Measurements from ENCODE around the gene RNF141. TPM values are rescaled to one million over a fixed set of nuclear protein-coding genes. Genes with fewer than 3 reads are reported as not detected.

The RNF141 gene
- total and polyA plus RNA-seq, 2 donors (not counting 1 experiment from before 2014, with no cell fraction given), result 32.5 to 43.5 TPM

DNA sequence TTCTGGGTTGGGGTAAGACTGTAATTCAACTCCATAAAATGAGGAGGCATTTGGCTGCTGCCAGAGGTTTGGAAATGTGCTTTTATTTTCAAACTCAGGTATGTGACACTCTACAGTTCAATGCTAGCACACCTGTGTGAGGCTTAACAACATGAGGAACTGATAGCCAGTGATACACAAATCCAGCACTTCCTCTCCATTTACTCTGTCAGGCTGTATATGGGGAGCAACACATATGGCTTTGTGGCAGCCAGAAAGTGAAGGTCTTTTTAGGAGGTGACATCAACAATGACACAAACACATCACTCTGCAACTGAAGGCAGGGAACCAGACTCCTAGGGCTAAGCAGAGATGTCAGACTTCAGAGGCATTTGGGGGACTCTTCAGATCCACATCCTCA is 32.0 kb upstream of the RNF141 start:
- H3K4me3 ChIP-seq (replicated peaks in 1 of 4; ENCODE audit: control extremely low read depth in 1 of 4, insufficient read depth in 1 of 4, low read depth in 3 of 4, low read length in 4 of 4), result no peak overlapping the region
- H3K27ac ChIP-seq (ENCODE audit: insufficient read depth, low read length), result no peak overlapping the region
- no peak for DNase-seq (ENCODE audit: low read depth in 2 of 2)
- H3K79me2 ChIP-seq (ENCODE audit: control insufficient read depth, insufficient read depth, low read length), result no peaks in the 10 kb centered on the region
- no peaks in the 10 kb centered on the region for H3K36me3 ChIP-seq (ENCODE audit: control insufficient read depth, insufficient read depth, low read length)
- no peaks in the 10 kb centered on the region for H3K27me3 ChIP-seq (ENCODE audit: control insufficient read depth, insufficient read depth, low read length)
- TF ChIP-seq EZH2 (IDR thresholded peaks at IDR 0.05; ENCODE audit: low read length, missing control alignments), result no peak
- TF ChIP-seq, protein P1, sequence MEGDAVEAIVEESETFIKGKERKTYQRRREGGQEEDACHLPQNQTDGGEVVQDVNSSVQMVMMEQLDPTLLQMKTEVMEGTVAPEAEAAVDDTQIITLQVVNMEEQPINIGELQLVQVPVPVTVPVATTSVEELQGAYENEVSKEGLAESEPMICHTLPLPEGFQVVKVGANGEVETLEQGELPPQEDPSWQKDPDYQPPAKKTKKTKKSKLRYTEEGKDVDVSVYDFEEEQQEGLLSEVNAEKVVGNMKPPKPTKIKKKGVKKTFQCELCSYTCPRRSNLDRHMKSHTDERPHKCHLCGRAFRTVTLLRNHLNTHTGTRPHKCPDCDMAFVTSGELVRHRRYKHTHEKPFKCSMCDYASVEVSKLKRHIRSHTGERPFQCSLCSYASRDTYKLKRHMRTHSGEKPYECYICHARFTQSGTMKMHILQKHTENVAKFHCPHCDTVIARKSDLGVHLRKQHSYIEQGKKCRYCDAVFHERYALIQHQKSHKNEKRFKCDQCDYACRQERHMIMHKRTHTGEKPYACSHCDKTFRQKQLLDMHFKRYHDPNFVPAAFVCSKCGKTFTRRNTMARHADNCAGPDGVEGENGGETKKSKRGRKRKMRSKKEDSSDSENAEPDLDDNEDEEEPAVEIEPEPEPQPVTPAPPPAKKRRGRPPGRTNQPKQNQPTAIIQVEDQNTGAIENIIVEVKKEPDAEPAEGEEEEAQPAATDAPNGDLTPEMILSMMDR (conservative IDR thresholded peaks at IDR 0.05 in 1 of 2, IDR thresholded peaks at IDR 0.05 in 1 of 2; ENCODE audit: low read depth in 1 of 2, low read length in 2 of 2), result no peak
- H2AFZ ChIP-seq (ENCODE audit: low read length), result no peak overlapping the region
- no peaks in the 10 kb centered on the region for H4K20me1 ChIP-seq (ENCODE audit: control insufficient read depth, extremely low read depth, insufficient read depth, low read length)
- no peak overlapping the region for H3K9ac ChIP-seq (ENCODE audit: insufficient read depth, low read length)
- H3K4me1 ChIP-seq (ENCODE audit: control insufficient read depth, extremely low read depth, insufficient read depth, low read length), result no peaks in the 10 kb centered on the region
- no peak overlapping the region for H3K4me2 ChIP-seq (ENCODE audit: extremely low read depth, insufficient read depth, low read length)
- H3K9me3 ChIP-seq (ENCODE audit: control insufficient read depth, insufficient read depth, low read depth, low read length), result no peaks in the 10 kb centered on the region

GRCh38 chr11:10572533-10572932 is 31.5 kb upstream of the RNF141 start:
- Histone ChIP-seq H3K36me3 (ENCODE audit: control insufficient read depth, insufficient read depth, low read length) (no peaks in the 10 kb centered on the region), H3K27me3 (ENCODE audit: control insufficient read depth, insufficient read depth, low read length) (no peaks in the 10 kb centered on the region), H3K4me1 (ENCODE audit: control insufficient read depth, extremely low read depth, insufficient read depth, low read length) (no peaks in the 10 kb centered on the region), H3K79me2 (ENCODE audit: control insufficient read depth, insufficient read depth, low read length) (no peaks in the 10 kb centered on the region), H3K9ac (ENCODE audit: insufficient read depth, low read length) (no peak overlapping the region), H4K20me1 (ENCODE audit: control insufficient read depth, extremely low read depth, insufficient read depth, low read length) (no peaks in the 10 kb centered on the region), H3K27ac (ENCODE audit: insufficient read depth, low read length) (no peak overlapping the region), H3K4me3 (replicated peaks in 1 of 4; ENCODE audit: control extremely low read depth in 1 of 4, insufficient read depth in 1 of 4, low read depth in 3 of 4, low read length in 4 of 4) (no peak overlapping the region), H2AFZ (ENCODE audit: low read length) (no peak overlapping the region), H3K9me3 (ENCODE audit: control insufficient read depth, insufficient read depth, low read depth, low read length) (no peaks in the 10 kb centered on the region), H3K4me2 (ENCODE audit: extremely low read depth, insufficient read depth, low read length) (no peak overlapping the region)
- TF ChIP-seq, protein P1 (conservative IDR thresholded peaks at IDR 0.05 in 1 of 2, IDR thresholded peaks at IDR 0.05 in 1 of 2; ENCODE audit: low read depth in 1 of 2, low read length in 2 of 2), result no peak
- TF ChIP-seq EZH2 (IDR thresholded peaks at IDR 0.05; ENCODE audit: low read length, missing control alignments), result no peak
- DNase-seq (ENCODE audit: low read depth in 2 of 2), result no peak

- Histone ChIP-seq H3K9ac (ENCODE audit: insufficient read depth, low read length) (no peak within 1 kb of the TSS), H3K4me1 (ENCODE audit: control insufficient read depth, extremely low read depth, insufficient read depth, low read length) (no peaks in the 10 kb centered on the region), H3K27ac (ENCODE audit: insufficient read depth, low read length) (no peak within 1 kb of the TSS), H3K36me3 (ENCODE audit: control insufficient read depth, insufficient read depth, low read length) (no peaks in the 10 kb centered on the region), H3K9me3 (ENCODE audit: control insufficient read depth, insufficient read depth, low read depth, low read length) (no peaks in the 10 kb centered on the region), H4K20me1 (ENCODE audit: control insufficient read depth, extremely low read depth, insufficient read depth, low read length) (no peaks in the 10 kb centered on the region), H3K27me3 (ENCODE audit: control insufficient read depth, insufficient read depth, low read length) (no peaks in the 10 kb centered on the region), H2AFZ (ENCODE audit: low read length) (no peak within 1 kb of the TSS), H3K4me2 (ENCODE audit: extremely low read depth, insufficient read depth, low read length) (no peak within 1 kb of the TSS), H3K79me2 (ENCODE audit: control insufficient read depth, insufficient read depth, low read length) (no peaks in the 10 kb centered on the region), H3K4me3 (replicated peaks in 1 of 4; ENCODE audit: control extremely low read depth in 1 of 4, insufficient read depth in 1 of 4, low read depth in 3 of 4, low read length in 4 of 4) (no peak within 1 kb of the TSS)
- no peak for TF ChIP-seq EZH2 (IDR thresholded peaks at IDR 0.05; ENCODE audit: low read length, missing control alignments)
- TF ChIP-seq, protein P1 (conservative IDR thresholded peaks at IDR 0.05 in 1 of 2, IDR thresholded peaks at IDR 0.05 in 1 of 2; ENCODE audit: low read depth in 1 of 2, low read length in 2 of 2), result no peak
- DNase-seq (ENCODE audit: low read depth in 2 of 2), result peak in 1 of 2 donors; percentile 11
Observed at GRCh38 chr11:10568486-10568941, 27.5 kb upstream of the RNF141 start, which contains the start of gene LYVE1. Gene LYVE1 (minus strand): TSS chr11:10568665. CDS start chr11:10568532, 133 bp downstream.

Data from fibroblast of lung (primary cell).